SK-N-MC (cell line): Measurements from ENCODE around the gene PFKFB3.
"Not testable (repeated sequence)": the region's sequence is repeated elsewhere in the genome, so short reads cannot be mapped to it uniquely, and the experiment has no call there.

ENCODE experiments used
- DNase-seq: peaks from one replicate; pipeline ENCODE4 v3.0.0-alpha.2; 2011; ENCODE audit warnings: low read depth, low spot score
- H3K27ac ChIP-seq: fragments of 200-600 bp; sonication (generic); 2 replicates; pipeline ENCODE4 v1.5.1; 2016; ENCODE audit warnings: mixed run types
- H3K36me3 ChIP-seq: fragments of 200-600 bp; sonication (generic); 2 replicates; pipeline ENCODE4 v1.6.1; 2017; ENCODE audit warnings: antibody characterized with exemption, low read length, mixed read lengths; ENCODE audit not compliant: insufficient read depth
- H3K4me3 ChIP-seq: fragments of 200-600 bp; sonication (generic); 2 replicates; pipeline ENCODE4 v1.5.1; 2016
- H3K9ac ChIP-seq: fragments of 200-600 bp; sonication (generic); 2 replicates; pipeline ENCODE4 v1.8.0; 2017; ENCODE audit warnings: mixed run types, mixed read lengths; ENCODE audit not compliant: insufficient read length
- H3K9me3 ChIP-seq: fragments of 200-600 bp; sonication (generic); 2 replicates; pipeline ENCODE4 v1.6.1; 2017; ENCODE audit warnings: low read depth, mild to moderate bottlenecking, antibody characterized with exemption, low read length, moderate library complexity, mixed read lengths
- EZH2 ChIP-seq: fragments of 200-600 bp; sonication (generic); IDR thresholded peaks from one replicate; pipeline ENCODE4 v1.6.1; 2017; ENCODE audit warnings: antibody characterized with exemption
- FOXP2 ChIP-seq: optimal IDR thresholded peaks from 2 replicates; pipeline ENCODE3; 2011; ENCODE audit warnings: mild to moderate bottlenecking, moderate library complexity; ENCODE audit not compliant: insufficient read depth; ENCODE audit errors: extremely low read length, control extremely low read depth
- POLR2AphosphoS5 ChIP-seq: IDR thresholded peaks from 2 replicates; pipeline ENCODE4 v1.6.1; 2012; ENCODE audit warnings: mild to moderate bottlenecking, low read depth, low read length, borderline replicate concordance

Gene PFKFB3

GRCh38 chr10:6202098-6202683 is 541 bp upstream of the PFKFB3 start:
- no peak for DNase-seq
- H3K9ac ChIP-seq: no peak overlapping the region
- no peaks in the 10 kb centered on the region for H3K9me3 ChIP-seq
- no peak overlapping the region for H3K27ac ChIP-seq
- TF ChIP-seq FOXP2 (no peak), POLR2AphosphoS5 (no peak), EZH2 (no peak)
- no peaks in the 10 kb centered on the region for H3K36me3 ChIP-seq
- peak overlapping the region; percentile 80 for H3K4me3 ChIP-seq

- DNase-seq: no peak
- no peak overlapping the region for H3K27ac ChIP-seq
- H3K9ac ChIP-seq: peak overlapping the region; percentile 20
These were observed 765 bp downstream of the PFKFB3 start for GRCh38 chr10:6203331-6204062.

GRCh38 chr10:6204063-6204340 is 1.3 kb downstream of the PFKFB3 start:
- DNase-seq: no peak
- no peaks in the 10 kb centered on the region for H3K9me3 ChIP-seq
- TF ChIP-seq POLR2AphosphoS5 (no peak), EZH2 (no peak), FOXP2 (no peak)
- H3K27ac ChIP-seq: no peak overlapping the region
- peak overlapping the region; percentile 80 for H3K4me3 ChIP-seq
- H3K36me3 ChIP-seq: no peaks in the 10 kb centered on the region
- peak overlapping the region; percentile 20 for H3K9ac ChIP-seq

More at GRCh38 chr10:6203331-6204062, 765 bp downstream of the PFKFB3 start:
- no peak for TF ChIP-seq FOXP2
- TF ChIP-seq POLR2AphosphoS5: no peak
- no peak for TF ChIP-seq EZH2
- Histone ChIP-seq H3K36me3 (no peaks in the 10 kb centered on the region), H3K9me3 (no peaks in the 10 kb centered on the region), H3K4me3 (peak overlapping the region; percentile 80)

GRCh38 chr10:6204341-6205191 is 1.8 kb downstream of the PFKFB3 start:
- TF ChIP-seq EZH2: no peak
- no peak for TF ChIP-seq POLR2AphosphoS5
- no peak for TF ChIP-seq FOXP2
- no peak for DNase-seq
- Histone ChIP-seq H3K36me3 (no peaks in the 10 kb centered on the region), H3K9ac (no peak overlapping the region), H3K9me3 (no peaks in the 10 kb centered on the region), H3K4me3 (peak overlapping the region; percentile 80), H3K27ac (no peak overlapping the region)

GRCh38 chr10:6206486-6206885 is 3.8 kb downstream of the PFKFB3 start:
- H3K36me3 ChIP-seq, H3K9me3 ChIP-seq, H3K4me3 ChIP-seq, H3K27ac ChIP-seq, H3K9ac ChIP-seq, DNase-seq: not testable (repeated sequence)

GRCh38 chr10:6207658-6208057 is 4.9 kb downstream of the PFKFB3 start:
- DNase-seq: no peak
- no peaks in the 10 kb centered on the region for H3K9me3 ChIP-seq
- H3K36me3 ChIP-seq: no peaks in the 10 kb centered on the region
- no peak overlapping the region for H3K4me3 ChIP-seq
- no peak overlapping the region for H3K27ac ChIP-seq
- no peak overlapping the region for H3K9ac ChIP-seq
- TF ChIP-seq EZH2 (no peak), POLR2AphosphoS5 (no peak), FOXP2 (no peak)

GRCh38 chr10:6208799-6209235 is 6.1 kb downstream of the PFKFB3 start:
- no peak for DNase-seq
- Histone ChIP-seq H3K9me3 (no peaks in the 10 kb centered on the region), H3K4me3 (no peak overlapping the region), H3K36me3 (peaks cover 1% of the 10 kb centered on the region; the same call in 1 of the 2 replicates), H3K27ac (no peak overlapping the region), H3K9ac (no peak overlapping the region)
- TF ChIP-seq FOXP2 (no peak), POLR2AphosphoS5 (no peak), EZH2 (no peak)

GRCh38 chr10:6211341-6211670 is 8.6 kb downstream of the PFKFB3 start:
- Histone ChIP-seq H3K9me3 (no peaks in the 10 kb centered on the region), H3K4me3 (no peak overlapping the region), H3K9ac (no peak overlapping the region), H3K27ac (no peak overlapping the region), H3K36me3 (peaks cover 6% of the 10 kb centered on the region; the same call in 1 of the 2 replicates)
- TF ChIP-seq POLR2AphosphoS5 (no peak), EZH2 (no peak), FOXP2 (no peak)
- DNase-seq: no peak
